Activated B cell treated with CpG ODN at 0.5 μM for 24 hours (primary cell): ENCODE results near the gene NNT. TPM values are rescaled to one million over a fixed set of nuclear protein-coding genes. Genes with fewer than 3 reads are reported as not detected.
"Not testable (repeated sequence)": the region's sequence is repeated elsewhere in the genome, so short reads cannot be mapped to it uniquely, and the experiment has no call there.

Experiments
- ATAC-seq: fragments of 200-7000 bp; cut with Tn5 transposase; one replicate; pipeline ENCODE4 v1.10.0; 2021; ENCODE audit warnings: low read depth, mild to moderate bottlenecking, moderate library complexity
- CTCF ChIA-PET: fragments of 350-600 bp; sonication (Branson Sonifier 250); formaldehyde crosslinking; loops from one replicate; lab custom pipeline; 2021; ENCODE audit warnings: antibody characterized with exemption; lab: Charles Lee
- POLR2A ChIA-PET: fragments of 350-600 bp; sonication (Branson Sonifier 250); formaldehyde crosslinking; loops from one replicate; lab custom pipeline; 2021; ENCODE audit warnings: antibody characterized with exemption; lab: Charles Lee
- DNase-seq: peaks from one replicate; pipeline ENCODE4 v3.0.0; 2022
- H3K27ac Mint-ChIP-seq: one replicate; pipeline ENCODE4 v1.8.0; 2020; ENCODE audit warnings: mixed read lengths
- H3K27me3 Mint-ChIP-seq: one replicate; pipeline ENCODE4 v1.8.0; 2021; ENCODE audit warnings: mixed read lengths
- H3K36me3 Mint-ChIP-seq: one replicate; pipeline ENCODE4 v1.8.0; 2021; ENCODE audit warnings: low read depth, mixed read lengths
- H3K4me1 Mint-ChIP-seq: one replicate; pipeline ENCODE4 v1.8.0; 2021; ENCODE audit warnings: mixed read lengths
- H3K4me3 Mint-ChIP-seq: one replicate; pipeline ENCODE4 v1.8.0; 2020; ENCODE audit warnings: mild to moderate bottlenecking, mixed read lengths
- H3K9me3 Mint-ChIP-seq: one replicate; pipeline ENCODE4 v1.8.0; 2020; ENCODE audit warnings: mixed read lengths
- intact Hi-C: fragments of 100-400 bp; cut with micrococcal nuclease; formaldehyde crosslinking; loops from one replicate; pipeline ENCODE4 v1.15.1; 2024
- total RNA-seq: library from RNA; stranded (reverse); gene quantifications from 2 replicates; pipeline ENCODE4 v1.2.3, GENCODE V29; 2022
- TF ChIP-seq, protein P1 (sequence below): fragments of 200-600 bp; IDR thresholded peaks from one replicate; pipeline ENCODE4 v1.8.0; 2022; ENCODE audit warnings: antibody characterized with exemption, mild to moderate bottlenecking

The NNT gene
- total RNA-seq, 1 donor from 2014 or later = 63.0 TPM

GRCh38 chr5:43572357-43572756 is 30.6 kb upstream of the NNT start:
- no peak overlapping the region for H3K27ac Mint-ChIP-seq
- H3K9me3 Mint-ChIP-seq = no peaks in the 10 kb centered on the region
- no peak for ATAC-seq
- H3K4me3 Mint-ChIP-seq = no peak overlapping the region
- no peaks in the 10 kb centered on the region for H3K27me3 Mint-ChIP-seq
- peaks cover 20% of the 10 kb centered on the region for H3K36me3 Mint-ChIP-seq
- no peak for DNase-seq
- TF ChIP-seq, protein P1, sequence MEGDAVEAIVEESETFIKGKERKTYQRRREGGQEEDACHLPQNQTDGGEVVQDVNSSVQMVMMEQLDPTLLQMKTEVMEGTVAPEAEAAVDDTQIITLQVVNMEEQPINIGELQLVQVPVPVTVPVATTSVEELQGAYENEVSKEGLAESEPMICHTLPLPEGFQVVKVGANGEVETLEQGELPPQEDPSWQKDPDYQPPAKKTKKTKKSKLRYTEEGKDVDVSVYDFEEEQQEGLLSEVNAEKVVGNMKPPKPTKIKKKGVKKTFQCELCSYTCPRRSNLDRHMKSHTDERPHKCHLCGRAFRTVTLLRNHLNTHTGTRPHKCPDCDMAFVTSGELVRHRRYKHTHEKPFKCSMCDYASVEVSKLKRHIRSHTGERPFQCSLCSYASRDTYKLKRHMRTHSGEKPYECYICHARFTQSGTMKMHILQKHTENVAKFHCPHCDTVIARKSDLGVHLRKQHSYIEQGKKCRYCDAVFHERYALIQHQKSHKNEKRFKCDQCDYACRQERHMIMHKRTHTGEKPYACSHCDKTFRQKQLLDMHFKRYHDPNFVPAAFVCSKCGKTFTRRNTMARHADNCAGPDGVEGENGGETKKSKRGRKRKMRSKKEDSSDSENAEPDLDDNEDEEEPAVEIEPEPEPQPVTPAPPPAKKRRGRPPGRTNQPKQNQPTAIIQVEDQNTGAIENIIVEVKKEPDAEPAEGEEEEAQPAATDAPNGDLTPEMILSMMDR = no peak
- H3K4me1 Mint-ChIP-seq = no peaks in the 10 kb centered on the region
- CTCF ChIA-PET = no interaction called here
- intact Hi-C loops = no loop called here
- POLR2A ChIA-PET = no interaction called here

GRCh38 chr5:43573058-43573457 is 29.9 kb upstream of the NNT start:
- Mint-ChIP-seq H3K9me3 (no peaks in the 10 kb centered on the region), H3K27me3 (no peaks in the 10 kb centered on the region), H3K27ac (no peak overlapping the region), H3K4me1 (no peaks in the 10 kb centered on the region), H3K36me3 (peaks cover 20% of the 10 kb centered on the region), H3K4me3 (no peak overlapping the region)
- POLR2A ChIA-PET = no interaction called here
- CTCF ChIA-PET = no interaction called here
- DNase-seq (no peak), ATAC-seq (no peak)
- intact Hi-C loops = no loop called here
- TF ChIP-seq, protein P1 = no peak

DNA sequence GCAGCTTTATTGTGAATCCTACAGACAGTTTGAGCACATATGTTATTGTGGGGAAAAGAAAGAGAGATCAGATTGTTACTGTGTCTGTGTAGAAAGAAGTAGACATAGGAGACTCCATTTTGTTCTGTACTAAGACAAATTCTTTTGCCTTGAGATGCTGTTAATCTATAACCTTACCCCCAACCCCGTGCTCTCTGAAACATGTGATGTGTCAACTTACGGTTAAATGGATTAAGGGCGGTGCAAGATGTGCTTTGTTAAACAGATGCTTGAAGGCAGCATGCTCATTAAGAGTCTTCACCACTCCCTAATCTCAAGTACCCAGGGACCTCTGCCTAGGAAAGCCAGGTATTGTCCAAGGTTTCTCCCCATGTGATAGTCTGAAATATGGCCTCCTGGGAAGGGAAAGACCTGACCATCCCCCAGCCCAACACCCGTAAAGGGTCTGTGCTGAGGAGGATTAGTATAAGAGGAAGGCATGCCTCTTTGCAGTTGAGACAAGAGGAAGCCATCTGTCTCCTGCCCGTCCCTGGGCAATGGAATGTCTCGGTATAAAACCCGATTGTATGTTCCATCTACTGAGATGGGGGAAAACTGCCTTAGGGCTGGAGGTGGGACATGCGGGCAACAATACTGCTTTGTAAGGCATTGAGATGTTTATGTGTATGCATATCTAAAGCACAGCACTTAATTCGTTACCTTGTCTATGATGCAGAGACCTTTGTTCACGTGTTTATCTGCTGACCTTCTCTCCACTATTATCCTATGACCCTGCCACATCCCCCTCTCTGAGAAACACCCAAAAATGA is 22.4 kb upstream of the NNT start:
- H3K27ac Mint-ChIP-seq, POLR2A ChIA-PET, intact Hi-C loops, H3K4me1 Mint-ChIP-seq, CTCF ChIA-PET, DNase-seq, H3K27me3 Mint-ChIP-seq, ATAC-seq, H3K9me3 Mint-ChIP-seq, H3K4me3 Mint-ChIP-seq: not testable (repeated sequence)
- H3K36me3 Mint-ChIP-seq = peaks cover 16% of the 10 kb centered on the region

GRCh38 chr5:43581398-43581797 is 21.6 kb upstream of the NNT start:
- Mint-ChIP-seq H3K4me1 (no peaks in the 10 kb centered on the region), H3K27me3 (no peaks in the 10 kb centered on the region), H3K4me3 (no peak overlapping the region), H3K36me3 (peaks cover 13% of the 10 kb centered on the region), H3K27ac (no peak overlapping the region), H3K9me3 (no peaks in the 10 kb centered on the region)
- no peak for ATAC-seq
- TF ChIP-seq, protein P1 = no peak
- POLR2A ChIA-PET = no interaction called here
- no peak for DNase-seq
- intact Hi-C loops = no loop called here
- CTCF ChIA-PET = no interaction called here

DNA sequence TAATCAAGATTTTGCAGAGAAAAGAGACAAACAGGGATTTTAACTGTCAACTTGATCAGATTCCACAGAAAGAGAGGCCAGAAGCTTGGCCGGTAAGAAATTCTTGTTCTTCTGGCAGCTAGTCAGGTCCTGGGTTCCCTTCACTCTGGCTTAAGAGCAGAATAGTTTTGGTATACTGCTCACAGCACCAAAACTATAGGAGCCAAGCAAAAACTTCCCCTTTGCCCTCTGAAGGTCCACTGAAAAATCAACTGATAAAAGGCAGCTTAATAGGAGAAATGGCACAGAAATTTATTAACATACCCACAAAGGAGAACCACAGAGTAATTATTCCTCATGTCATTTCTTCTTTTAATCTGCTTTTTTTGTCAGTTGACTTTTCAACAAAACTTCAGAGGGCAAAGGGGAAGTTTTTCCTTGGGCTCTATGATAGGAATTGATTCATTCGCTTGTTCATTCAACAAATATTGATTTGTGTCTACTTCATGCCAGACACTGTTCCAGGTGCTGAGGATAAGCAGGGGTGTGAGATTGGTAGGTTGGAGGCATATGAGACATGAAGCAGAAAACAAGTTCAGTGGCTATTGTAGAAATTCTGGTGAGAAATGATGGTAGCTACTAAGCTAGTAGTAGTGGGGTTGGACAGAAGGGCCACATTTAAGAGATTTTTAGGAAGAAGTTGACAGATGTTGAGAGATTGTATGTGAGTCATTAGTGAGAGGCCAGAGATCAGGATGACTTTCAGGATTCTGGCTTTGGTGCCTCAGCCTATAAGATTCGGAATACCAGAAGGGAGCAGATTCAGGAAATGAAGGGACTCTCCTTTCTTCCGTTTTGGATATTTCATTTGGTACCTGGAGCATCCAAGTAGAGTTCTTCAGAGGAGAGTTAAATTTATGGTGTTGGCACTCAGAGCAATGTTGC is 20.6 kb upstream of the NNT start:
- CTCF ChIA-PET = no interaction called here
- Mint-ChIP-seq H3K4me3 (no peak overlapping the region), H3K27me3 (no peaks in the 10 kb centered on the region), H3K9me3 (no peaks in the 10 kb centered on the region), H3K27ac (no peak overlapping the region), H3K4me1 (no peaks in the 10 kb centered on the region), H3K36me3 (peaks cover 8% of the 10 kb centered on the region)
- intact Hi-C loops = no loop called here
- ATAC-seq (no peak), DNase-seq (no peak)
- POLR2A ChIA-PET = no interaction called here
- TF ChIP-seq, protein P1 = no peak
